Skeletal muscle satellite cell (primary cell): ENCODE results near the gene APC2.

Experiments used
- H3K27me3 ChIP-seq: 2 replicates; pipeline ENCODE4 v1.7.0; 2013; ENCODE audit warnings: low read length; ENCODE audit not compliant: control insufficient read depth, insufficient read depth
- H3K36me3 ChIP-seq: 2 replicates; pipeline ENCODE4 v1.7.0; 2013; ENCODE audit warnings: mild to moderate bottlenecking, control low read depth, low read length; ENCODE audit not compliant: insufficient read depth
- H3K4me1 ChIP-seq: 2 replicates; pipeline ENCODE4 v1.7.0; 2013; ENCODE audit warnings: low read length; ENCODE audit not compliant: control insufficient read depth, insufficient read depth
- H3K4me2 ChIP-seq: 2 replicates; pipeline ENCODE4 v1.7.0; 2013; ENCODE audit warnings: mild to moderate bottlenecking, low read length
- H3K4me3 ChIP-seq: 2 replicates; pipeline ENCODE4 v1.7.0; 2013; ENCODE audit warnings: low read length
- H3K9ac ChIP-seq: 2 replicates; pipeline ENCODE4 v1.7.0; 2013; ENCODE audit warnings: mild to moderate bottlenecking, low read depth, low read length, moderate library complexity
- H3K9me3 ChIP-seq: replicated peaks from 2 replicates; pipeline ENCODE4 v1.7.0; 2013; ENCODE audit warnings: mild to moderate bottlenecking, control low read depth, low read length

The APC2 gene

GRCh38 chr19:1522061-1522460 is 72.1 kb downstream of the APC2 start:
- H3K27me3 ChIP-seq, result peaks cover 45% of the 10 kb centered on the region
- no peak overlapping the region for H3K4me3 ChIP-seq
- H3K9me3 ChIP-seq, result no peaks in the 10 kb centered on the region
- no peaks in the 10 kb centered on the region for H3K36me3 ChIP-seq
- H3K4me1 ChIP-seq, result no peaks in the 10 kb centered on the region
- no peak overlapping the region for H3K4me2 ChIP-seq
- H3K9ac ChIP-seq, result no peak overlapping the region

DNA sequence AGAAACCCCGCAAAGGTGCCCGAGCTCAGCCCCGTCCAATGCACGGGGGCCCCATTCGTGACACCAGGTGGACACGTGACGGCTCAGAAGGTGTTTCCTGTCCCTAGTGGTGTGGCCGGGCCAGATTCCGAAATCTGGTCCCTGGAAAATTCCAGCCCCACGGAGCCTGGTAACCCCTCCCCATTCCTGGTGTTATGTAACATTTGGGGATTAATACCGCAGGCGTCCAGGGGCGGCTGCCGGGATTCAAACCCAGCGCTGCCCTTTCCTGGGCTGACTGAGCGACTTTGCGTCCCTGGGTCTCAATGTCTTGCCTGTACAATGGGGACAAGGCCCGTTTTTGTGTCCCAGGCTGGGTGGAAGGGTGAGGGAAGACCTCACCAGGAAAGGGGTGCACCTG is 72.9 kb downstream of the APC2 start:
- no peaks in the 10 kb centered on the region for H3K9me3 ChIP-seq
- H3K36me3 ChIP-seq, result no peaks in the 10 kb centered on the region
- H3K4me3 ChIP-seq, result no peak overlapping the region
- peaks cover 45% of the 10 kb centered on the region for H3K27me3 ChIP-seq
- H3K9ac ChIP-seq, result no peak overlapping the region
- H3K4me1 ChIP-seq, result no peaks in the 10 kb centered on the region
- no peak overlapping the region for H3K4me2 ChIP-seq
